Ovary (tissue), 9 donors: ENCODE data around the gene DDX60. TPM values are rescaled to one million over a fixed set of nuclear protein-coding genes. Genes with fewer than 3 reads are reported as not detected.
A peak's percentile ranks its signal among the peaks of the same experiment; 100 is the strongest.

Experiments
- DNase-seq, 5 donors: peaks; one replicate each; pipeline ENCODE4 v3.0.0-alpha.2; 2019 to 2020
- H3K27ac ChIP-seq, 2 donors: fragments of 200-600 bp; one replicate each; pipeline versions ENCODE4 v1.5.1 to v1.8.0; 2019 to 2022
- H3K27me3 ChIP-seq: fragments of 200-600 bp; one replicate; pipeline ENCODE4 v1.8.0; 2022
- H3K36me3 ChIP-seq: fragments of 200-600 bp; sonication (generic); one replicate; pipeline ENCODE4 v1.5.1; 2019
- H3K4me1 ChIP-seq: one replicate; pipeline ENCODE4 v1.8.1; 2013; ENCODE audit warnings: mild to moderate bottlenecking, moderate library complexity; ENCODE audit not compliant: insufficient read depth
- H3K4me3 ChIP-seq: fragments of 200-600 bp; sonication (generic); one replicate; pipeline ENCODE4 v1.5.1; 2017
- H3K9me3 ChIP-seq, 2 donors: fragments of 200-600 bp in 1 of 2; sonication (generic) in 1 of 2; one replicate each; pipeline versions ENCODE4 v1.5.1 to v1.8.1; 2013 to 2019; ENCODE audit warnings: mild to moderate bottlenecking in 1 of 2, moderate library complexity in 1 of 2
- EP300 ChIP-seq: sonication (generic); formaldehyde crosslinking; IDR thresholded peaks from one replicate; pipeline ENCODE4 v1.6.1; 2017; ENCODE audit warnings: antibody characterized with exemption
- POLR2A ChIP-seq: fragments of 450-650 bp; IDR thresholded peaks from one replicate; pipeline ENCODE4 v1.6.1; 2017; ENCODE audit warnings: antibody characterized with exemption, mild to moderate bottlenecking, moderate library complexity
- WGBS, 3 donors: extraction: QIAGEN DNeasy Blood & Tissue Kit in 1 of 3; methylation state at CpG; one replicate each; pipeline versions ENCODE4 v1.1.5 to v1.1.7; 2013 to 2017; 5-methylcytosine and 5-hydroxymethylcytosine counted together
- intact Hi-C, 4 donors: fragments of 100-400 bp; cut with DNase I; formaldehyde crosslinking; loops; one replicate each; pipeline versions ENCODE4 v1.11.0 to v1.15.1; 2022 to 2023
- polyA plus RNA-seq, 2 donors: library from polyadenylated mRNA; stranded (reverse); fragments of 200-250 nt in 1 of 2; fragments of 350-450 nt in 1 of 2; fragmentation: Illumina TruSeq in 1 of 2; extraction: RNeasy Lipid Tissue Mini Kit (QIAGEN cat#74804) in 1 of 2; gene quantifications; one replicate each; pipeline ENCODE4 v1.2.3, GENCODE V29; 2013 to 2014
- total RNA-seq, 7 donors: library from RNA; depleted of rRNA in 2 of 7; stranded (reverse); fragments of >200 nt in 2 of 7; fragmentation: NEBNext Ultra II Directional in 3 of 7; extraction: Animal tissue kit (Norgen Biotek cat#: 25700) in 3 of 7; gene quantifications; one replicate each; pipeline versions ENCODE4 v1.1.0 to v1.2.4, GENCODE V29; 2016 to 2023
- TF ChIP-seq, protein P1 (sequence below), 3 donors: fragments of 450-650 bp in 2 of 3; fragments of 200-600 bp in 1 of 3; IDR thresholded peaks; one replicate each; pipeline versions ENCODE4 v1.5.1 to v1.8.0; 2016 to 2022; ENCODE audit warnings: antibody characterized with exemption in 3 of 3, mild to moderate bottlenecking in 1 of 3
- donor health status: DM: no; HTN: no; CAD: no; lungs with moderate emphysema.
- donor health status: DM: no; HTN: no; CAD: no.
- donor health status: Bipolar disorder and iron deficiency.
- donor health status: DM: yes; HTN: yes; CAD: no.
- donor health status: DM: no; HTN: no; CAD: no.
- donor health status: DM: yes; HTN: yes; CAD: no.

Gene DDX60
- total and polyA plus RNA-seq, 9 donors, result 12.0 to 31.6 (median 24.8) TPM

DNA sequence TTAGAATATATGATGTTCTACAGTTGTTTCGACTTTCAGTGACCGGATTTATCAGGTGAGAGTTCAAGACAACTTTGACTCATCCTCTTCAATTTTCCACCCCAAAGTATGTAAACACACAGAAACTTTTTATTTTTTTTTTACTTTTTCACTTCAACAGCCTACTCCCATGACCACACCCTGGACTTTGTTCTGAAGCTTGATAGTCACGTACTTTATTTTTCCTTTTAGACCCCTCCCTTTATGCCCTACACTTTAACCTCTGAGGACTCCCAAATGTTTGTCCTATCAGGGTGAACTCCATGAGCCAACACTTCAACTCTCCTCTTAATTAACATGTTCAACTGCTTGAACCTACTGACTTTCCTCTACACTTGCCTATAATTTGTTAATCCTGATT lies 2.5 kb upstream of the DDX60 start:
- Histone ChIP-seq H3K27me3 (no peaks in the 10 kb centered on the region), H3K4me3 (no peak overlapping the region), H3K27ac (no peak overlapping the region), H3K9me3 (no peaks in the 10 kb centered on the region), H3K36me3 (no peaks in the 10 kb centered on the region), H3K4me1 (peaks cover 3% of the 10 kb centered on the region)
- intact Hi-C loops, result loop anchor here in 1 of 4 donors (5.0 kb wide), 1 partner anchor 161 kb away; the partner anchor contains the start of gene DDX60L
- 55 to 62% (median 58%) methylated on average over 3 of the region's 3 CpGs for WGBS, 3 donors
- DNase-seq, result no peak
- TF ChIP-seq, protein P1, sequence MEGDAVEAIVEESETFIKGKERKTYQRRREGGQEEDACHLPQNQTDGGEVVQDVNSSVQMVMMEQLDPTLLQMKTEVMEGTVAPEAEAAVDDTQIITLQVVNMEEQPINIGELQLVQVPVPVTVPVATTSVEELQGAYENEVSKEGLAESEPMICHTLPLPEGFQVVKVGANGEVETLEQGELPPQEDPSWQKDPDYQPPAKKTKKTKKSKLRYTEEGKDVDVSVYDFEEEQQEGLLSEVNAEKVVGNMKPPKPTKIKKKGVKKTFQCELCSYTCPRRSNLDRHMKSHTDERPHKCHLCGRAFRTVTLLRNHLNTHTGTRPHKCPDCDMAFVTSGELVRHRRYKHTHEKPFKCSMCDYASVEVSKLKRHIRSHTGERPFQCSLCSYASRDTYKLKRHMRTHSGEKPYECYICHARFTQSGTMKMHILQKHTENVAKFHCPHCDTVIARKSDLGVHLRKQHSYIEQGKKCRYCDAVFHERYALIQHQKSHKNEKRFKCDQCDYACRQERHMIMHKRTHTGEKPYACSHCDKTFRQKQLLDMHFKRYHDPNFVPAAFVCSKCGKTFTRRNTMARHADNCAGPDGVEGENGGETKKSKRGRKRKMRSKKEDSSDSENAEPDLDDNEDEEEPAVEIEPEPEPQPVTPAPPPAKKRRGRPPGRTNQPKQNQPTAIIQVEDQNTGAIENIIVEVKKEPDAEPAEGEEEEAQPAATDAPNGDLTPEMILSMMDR (IDR thresholded peaks at IDR 0.05), result no peak
- no peak for TF ChIP-seq POLR2A

DNA sequence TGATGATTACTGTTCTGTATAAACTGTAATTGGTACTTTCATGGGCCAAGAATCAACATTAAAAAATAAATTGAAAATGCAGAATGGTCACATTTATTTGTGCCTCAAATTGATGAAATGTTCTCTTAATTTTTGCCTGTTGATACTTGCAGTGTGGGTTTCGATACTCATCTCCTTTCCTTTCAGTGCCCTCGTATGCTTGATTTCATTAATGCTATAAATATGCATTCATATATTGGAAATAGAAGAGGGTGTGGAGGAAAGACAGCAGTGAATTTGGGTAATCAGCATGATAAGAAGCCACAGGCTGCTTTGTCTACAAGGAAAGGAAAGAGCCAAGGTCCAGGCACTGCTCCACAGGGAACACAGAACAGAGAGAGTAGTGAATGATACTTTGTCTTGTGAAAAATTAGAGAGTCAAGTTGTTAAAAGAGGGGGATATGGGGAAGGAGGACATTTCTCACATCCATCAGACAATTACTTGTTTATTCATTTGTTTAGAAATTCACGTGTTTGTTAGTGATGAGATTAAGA lies 1.0 kb upstream of the DDX60 start:
- TF ChIP-seq POLR2A (no peak), EP300 (no peak)
- TF ChIP-seq, protein P1 (IDR thresholded peaks at IDR 0.05), result no peak
- no peaks in the 10 kb centered on the region for H3K36me3 ChIP-seq
- peak overlapping the region in 1 of 2 donors; percentile 96 for H3K27ac ChIP-seq
- no peaks in the 10 kb centered on the region for H3K9me3 ChIP-seq
- DNase-seq, result no peak
- 8 to 35% (median 13%) methylated on average over 3 of the region's 3 CpGs for WGBS, 3 donors
- intact Hi-C loops, result loop anchor here in 1 of 4 donors (5.0 kb wide), 1 partner anchor 163 kb away; the partner anchor contains the start of gene DDX60L
- no peak overlapping the region for H3K4me3 ChIP-seq
- H3K4me1 ChIP-seq, result peaks cover 3% of the 10 kb centered on the region
- H3K27me3 ChIP-seq, result no peaks in the 10 kb centered on the region

DNA sequence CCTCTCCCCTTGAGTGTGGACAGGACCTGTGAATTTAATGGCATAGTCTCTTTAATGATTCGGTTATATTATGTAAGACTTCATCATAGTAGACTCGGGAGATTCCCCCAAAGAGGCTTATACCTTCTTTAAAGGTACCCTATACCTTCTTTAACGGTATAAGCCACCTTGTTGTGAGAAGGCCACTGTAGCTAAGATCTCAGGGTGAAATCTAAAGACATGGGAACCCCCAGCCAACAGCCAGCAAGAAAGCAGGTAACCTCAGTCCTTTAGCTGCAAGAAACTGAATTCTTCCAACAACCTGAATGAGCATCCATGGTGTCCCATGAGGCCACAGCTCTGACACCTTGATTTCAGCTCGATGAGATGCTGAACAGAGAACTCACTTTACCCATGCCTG lies 931 bp downstream of the DDX60 start:
- H3K27me3 ChIP-seq, result no peaks in the 10 kb centered on the region
- intact Hi-C loops, result no loop called here
- no peak for DNase-seq
- H3K36me3 ChIP-seq, result no peaks in the 10 kb centered on the region
- H3K4me3 ChIP-seq, result peak overlapping the region; percentile 88
- no peaks in the 10 kb centered on the region for H3K9me3 ChIP-seq
- peak overlapping the region; percentile 96 to 97 for H3K27ac ChIP-seq
- H3K4me1 ChIP-seq, result peaks cover 3% of the 10 kb centered on the region
- TF ChIP-seq EP300 (no peak), POLR2A (no peak)
- TF ChIP-seq, protein P1 (IDR thresholded peaks at IDR 0.05), result no peak
- WGBS, 3 donors, result 57 to 70% (median 68%) methylated on average over 4 of the region's 4 CpGs

DNA sequence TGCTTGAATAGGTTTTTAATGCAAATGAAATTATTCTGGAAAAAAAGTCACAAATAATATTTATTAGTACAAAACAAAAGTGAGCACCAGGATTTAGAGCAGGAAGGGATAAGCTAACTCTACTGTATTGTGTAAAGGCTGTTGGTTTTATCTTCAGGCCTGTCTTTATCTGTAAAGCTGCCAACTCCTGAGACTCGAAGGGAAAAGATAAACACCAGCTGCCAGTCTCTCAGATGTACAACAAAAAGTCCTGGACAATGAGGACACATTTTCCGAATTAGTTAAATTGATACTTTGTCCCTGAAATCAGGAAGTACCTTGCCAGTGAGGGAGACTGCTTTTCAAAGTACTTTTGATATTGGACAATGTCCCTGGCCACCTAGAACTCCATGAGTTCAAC lies 8.8 kb downstream of the DDX60 start:
- peak overlapping the region in 1 of 2 donors; percentile 17 for H3K27ac ChIP-seq
- no peak for DNase-seq
- H3K27me3 ChIP-seq, result no peaks in the 10 kb centered on the region
- no peaks in the 10 kb centered on the region for H3K36me3 ChIP-seq
- H3K4me1 ChIP-seq, result no peaks in the 10 kb centered on the region
- intact Hi-C loops, result no loop called here
- TF ChIP-seq, protein P1 (IDR thresholded peaks at IDR 0.05), result no peak
- TF ChIP-seq POLR2A, result no peak
- TF ChIP-seq EP300, result no peak
- WGBS, 3 donors, result 11 to 16% (median 12%) methylated on average over 2 of the region's 2 CpGs
- H3K4me3 ChIP-seq, result no peak overlapping the region
- H3K9me3 ChIP-seq, result no peaks in the 10 kb centered on the region
